ENCODE results near the gene SMAD6.

GRCh38 chr15:66725464-66725785 is 23.4 kb downstream of the SMAD6 start:
- TF ChIP-seq POLR2A (IDR thresholded peaks at IDR 0.05) (no peak), CTCF (IDR thresholded peaks at IDR 0.05) (no peak)

Measured in heart left ventricle (tissue), 13 donors.